Activated T-helper 9 cell treated with anti-CD3 and anti-CD28 coated beads, Interleukin-2, amount 50 U/mL, for 16 hours (primary cell): ENCODE results near the gene TSPAN2.
"Not testable (repeated sequence)": the region's sequence is repeated elsewhere in the genome, so short reads cannot be mapped to it uniquely, and the experiment has no call there.

Experiments used
- DNase-seq: peaks from one replicate; pipeline ENCODE4 v3.0.0-alpha.2; 2020; ENCODE audit warnings: low read depth

Gene TSPAN2

GRCh38 chr1:115036814-115037507 lies 52.3 kb downstream of the TSPAN2 start:
- DNase-seq: no peak

GRCh38 chr1:115035652-115036051 lies 53.7 kb downstream of the TSPAN2 start:
- DNase-seq: no peak

GRCh38 chr1:115031595-115031994 lies 57.7 kb downstream of the TSPAN2 start:
- DNase-seq: no peak

- no peak for DNase-seq
Measured at GRCh38 chr1:115029526-115029925, 59.8 kb downstream of the TSPAN2 start, which contains the start of gene TSHB. Gene TSHB (plus strand): TSS chr1:115029826. CDS start chr1:115033363, 3,537 bp downstream.

- no peak for DNase-seq
Measured at GRCh38 chr1:115023593-115023992, 65.7 kb downstream of the TSPAN2 start.

GRCh38 chr1:115021145-115021544 lies 68.2 kb downstream of the TSPAN2 start:
- DNase-seq: no peak

GRCh38 chr1:115019549-115019948 lies 69.8 kb downstream of the TSPAN2 start:
- not testable (repeated sequence) for DNase-seq

GRCh38 chr1:115013792-115014191 lies 75.5 kb downstream of the TSPAN2 start:
- no peak for DNase-seq

- DNase-seq: no peak
Measured at GRCh38 chr1:115012434-115012833, 76.9 kb downstream of the TSPAN2 start.

- no peak for DNase-seq
Measured at GRCh38 chr1:115012006-115012405, 77.3 kb downstream of the TSPAN2 start.

GRCh38 chr1:115006191-115006590 lies 83.1 kb downstream of the TSPAN2 start:
- no peak for DNase-seq
